HCT116 (cell line): ENCODE data around the gene CACNA1G.

ENCODE experiments used
- ATF3 ChIP-seq: IDR thresholded peaks from 2 replicates; pipeline ENCODE4 v1.6.1; 2012
- CBX3 ChIP-seq: IDR thresholded peaks from 2 replicates; pipeline ENCODE4 v1.6.1; 2012; ENCODE audit warnings: low read depth
- CTCF ChIP-seq, 3 experiments: fragments of 200-600 bp in 1 of 3; sonication (generic) in 1 of 3; IDR thresholded peaks in 2 of 3; conservative IDR thresholded peaks in 1 of 3; 2 replicates each; pipeline ENCODE4 v1.5.1; 2012 to 2017; ENCODE audit warnings: low read depth in 2 of 3, low read length in 2 of 3, antibody characterized with exemption in 1 of 3, borderline replicate concordance in 1 of 3, control low read depth in 1 of 3, mild to moderate bottlenecking in 1 of 3, mixed read lengths in 1 of 3, mixed run types in 1 of 3, moderate library complexity in 1 of 3; ENCODE audit not compliant: insufficient read depth in 1 of 3
- EZH2 ChIP-seq: fragments of 200-600 bp; sonication (generic); IDR thresholded peaks from 2 replicates; pipeline ENCODE4 v1.6.1; 2017; ENCODE audit warnings: antibody characterized with exemption, mixed run types
- EZH2phosphoT487 ChIP-seq: fragments of 200-600 bp; IDR thresholded peaks from 2 replicates; pipeline ENCODE4 v1.6.1; 2018; ENCODE audit warnings: antibody characterized with exemption, borderline replicate concordance
- MAX ChIP-seq: IDR thresholded peaks from 2 replicates; pipeline ENCODE4 v1.6.1; 2012
- POLR2A ChIP-seq: IDR thresholded peaks from 2 replicates; pipeline ENCODE4 v1.7.0; 2011; ENCODE audit warnings: borderline replicate concordance; ENCODE audit not compliant: insufficient read depth, insufficient read length; ENCODE audit errors: extremely low read depth
- RAD21 ChIP-seq: IDR thresholded peaks from 2 replicates; pipeline ENCODE4 v1.6.1; 2012; ENCODE audit warnings: low read depth, mild to moderate bottlenecking
- REST ChIP-seq: IDR thresholded peaks from 2 replicates; pipeline ENCODE4 v1.6.1; 2012; ENCODE audit warnings: low read depth
- SP1 ChIP-seq: IDR thresholded peaks from 2 replicates; pipeline ENCODE4 v1.6.1; 2012; ENCODE audit warnings: low read depth
- SRF ChIP-seq: IDR thresholded peaks from 2 replicates; pipeline ENCODE4 v1.6.1; 2012; ENCODE audit warnings: low read depth
- ZBTB33 ChIP-seq: IDR thresholded peaks from 2 replicates; pipeline ENCODE4 v1.6.1; 2011; ENCODE audit warnings: mild to moderate bottlenecking, low read length, moderate library complexity; ENCODE audit not compliant: insufficient replicate concordance; ENCODE audit errors: extremely low read depth
- ZFX ChIP-seq: fragments of 450-650 bp; IDR thresholded peaks from 2 replicates; pipeline ENCODE4 v1.6.1; 2017
- ZNF274 ChIP-seq: fragments of 200-500 bp; sonication (Bioruptor generic); IDR thresholded peaks from 2 replicates; pipeline ENCODE4 v1.6.1; 2014; ENCODE audit warnings: mild to moderate bottlenecking, low read depth, low read length, inconsistent platforms

- TF ChIP-seq CBX3 (no peak), EZH2 (no peak), POLR2A (no peak), CTCF (IDR thresholded peaks at IDR 0.05 in 2 of 3, conservative IDR thresholded peaks at IDR 0.05 in 1 of 3; ENCODE audit: borderline replicate concordance in 1 of 3, insufficient read depth in 1 of 3, low read depth in 2 of 3, low read length in 2 of 3) (no peak), RAD21 (no peak), REST (no peak), ZBTB33 (no peak), MAX (no peak), SRF (no peak), ZFX (no peak), EZH2phosphoT487 (no peak), ZNF274 (no peak), SP1 (no peak), ATF3 (no peak)
Measured at GRCh38 chr17:50631195-50631907, 70.8 kb downstream of the CACNA1G start.
